NCI-H2029 (cell line): Measurements from ENCODE around the gene ANXA3.
"Not testable (repeated sequence)": the region's sequence is repeated elsewhere in the genome, so short reads cannot be mapped to it uniquely, and the experiment has no call there.

Experiments
- DNase-seq: peaks from one replicate; lab custom pipeline; 2025; lab: John Stamatoyannopoulos, UW

The ANXA3 gene, protein sequence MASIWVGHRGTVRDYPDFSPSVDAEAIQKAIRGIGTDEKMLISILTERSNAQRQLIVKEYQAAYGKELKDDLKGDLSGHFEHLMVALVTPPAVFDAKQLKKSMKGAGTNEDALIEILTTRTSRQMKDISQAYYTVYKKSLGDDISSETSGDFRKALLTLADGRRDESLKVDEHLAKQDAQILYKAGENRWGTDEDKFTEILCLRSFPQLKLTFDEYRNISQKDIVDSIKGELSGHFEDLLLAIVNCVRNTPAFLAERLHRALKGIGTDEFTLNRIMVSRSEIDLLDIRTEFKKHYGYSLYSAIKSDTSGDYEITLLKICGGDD

DNA sequence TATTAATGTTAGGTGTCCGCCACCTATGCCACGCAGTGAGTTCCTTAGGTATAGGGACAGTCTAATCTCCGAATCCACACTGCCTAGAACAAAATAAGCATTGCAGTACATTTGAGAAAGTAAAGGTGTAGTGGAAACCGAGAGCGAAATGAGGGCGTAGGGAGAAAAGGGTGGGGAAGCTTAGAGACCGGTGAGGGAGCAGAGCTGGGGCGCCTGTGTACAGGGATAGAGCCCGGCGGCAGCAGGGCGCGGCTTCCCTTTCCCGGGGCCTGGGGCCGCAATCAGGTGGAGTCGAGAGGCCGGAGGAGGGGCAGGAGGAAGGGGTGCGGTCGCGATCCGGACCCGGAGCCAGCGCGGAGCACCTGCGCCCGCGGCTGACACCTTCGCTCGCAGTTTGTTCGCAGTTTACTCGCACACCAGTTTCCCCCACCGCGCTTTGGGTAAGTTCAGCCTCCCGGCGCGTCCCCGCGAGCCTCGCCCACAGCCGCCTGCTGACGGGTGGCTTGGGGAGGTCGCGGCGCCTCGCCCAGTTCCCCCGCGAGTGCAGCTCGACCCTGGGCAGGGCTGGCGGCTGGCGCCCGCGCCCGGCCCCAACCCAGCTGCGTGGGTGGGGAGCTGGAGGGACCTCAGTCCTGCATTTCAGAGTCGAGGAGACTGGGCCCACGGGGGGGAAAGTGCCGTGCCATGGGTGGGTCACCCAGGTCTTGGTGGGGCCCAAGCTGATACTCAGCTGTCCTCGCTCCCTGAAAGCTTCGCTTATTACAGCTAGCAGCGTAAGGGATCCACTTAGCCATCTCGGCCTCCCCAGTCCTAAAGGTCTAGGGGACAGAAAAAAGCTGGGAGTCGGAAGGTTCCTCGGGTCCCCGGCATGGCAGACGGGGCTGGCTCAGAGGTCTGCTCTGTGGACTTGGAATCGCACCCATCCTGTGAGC lies at the start of gene ANXA3:
Gene ANXA3, plus strand, starts transcription at position 351 of the 932 bp plus-strand sequence. CDS start 2,704 bp downstream, outside the sequence.
- no peak for DNase-seq

DNA sequence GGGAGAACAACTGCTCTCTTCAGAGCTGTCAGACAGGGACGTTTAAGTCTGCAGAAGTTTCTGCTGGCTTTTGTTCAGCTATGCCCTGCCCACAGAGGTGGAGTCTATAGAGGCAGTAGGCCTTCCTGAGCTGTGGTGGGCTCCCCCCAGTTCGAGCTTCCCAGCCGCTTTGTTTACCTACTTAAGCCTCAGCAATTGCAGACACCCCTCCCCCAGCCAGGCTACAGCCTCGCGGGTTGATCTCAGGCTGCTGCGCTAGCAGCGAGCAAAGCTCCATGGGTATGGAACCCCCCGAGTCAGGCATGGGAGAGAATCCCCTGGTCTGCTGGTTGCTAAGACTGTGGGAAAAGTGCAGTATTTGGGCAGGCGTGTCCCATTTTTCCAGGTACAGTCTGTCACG lies 45.3 kb upstream of the ANXA3 start:
- DNase-seq = not testable (repeated sequence)

DNA sequence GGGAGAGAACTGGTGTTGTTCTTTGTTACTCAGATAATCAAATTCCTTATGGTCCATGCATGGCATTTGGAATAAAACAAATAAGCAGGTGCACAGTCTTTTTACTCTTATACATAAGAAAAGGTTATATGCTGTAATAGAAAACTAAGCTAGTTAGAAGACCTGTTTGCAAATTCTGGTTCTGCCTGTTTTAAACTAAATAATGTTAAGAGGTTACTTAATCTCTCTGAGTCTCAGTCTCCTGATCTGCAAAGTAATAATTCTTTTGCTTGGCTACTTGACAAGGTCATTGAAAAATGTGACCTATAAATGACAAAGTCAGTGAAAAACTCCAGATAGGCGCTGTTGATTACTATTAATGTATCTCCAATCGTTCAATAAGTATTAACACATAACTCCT lies 42.5 kb upstream of the ANXA3 start:
- no peak for DNase-seq

DNA sequence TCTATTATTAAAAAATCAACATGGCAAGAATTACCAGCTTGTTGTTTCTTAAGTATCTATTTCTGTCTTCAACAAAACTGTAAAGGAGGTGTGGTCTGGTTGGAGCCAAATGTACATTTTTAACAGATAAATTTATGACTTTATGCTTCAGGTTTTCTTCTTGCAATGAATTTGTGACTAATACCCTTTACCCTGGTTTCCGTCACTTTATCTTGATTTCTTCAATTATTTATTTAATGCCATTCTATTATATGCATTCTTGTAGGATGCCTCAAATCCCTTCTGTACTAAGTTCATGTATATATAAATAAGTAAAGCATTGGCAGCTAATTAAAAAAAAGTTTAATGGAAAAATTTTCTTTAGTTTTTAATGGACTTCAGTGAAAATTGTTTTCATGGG lies 41.5 kb upstream of the ANXA3 start:
- no peak for DNase-seq

DNA sequence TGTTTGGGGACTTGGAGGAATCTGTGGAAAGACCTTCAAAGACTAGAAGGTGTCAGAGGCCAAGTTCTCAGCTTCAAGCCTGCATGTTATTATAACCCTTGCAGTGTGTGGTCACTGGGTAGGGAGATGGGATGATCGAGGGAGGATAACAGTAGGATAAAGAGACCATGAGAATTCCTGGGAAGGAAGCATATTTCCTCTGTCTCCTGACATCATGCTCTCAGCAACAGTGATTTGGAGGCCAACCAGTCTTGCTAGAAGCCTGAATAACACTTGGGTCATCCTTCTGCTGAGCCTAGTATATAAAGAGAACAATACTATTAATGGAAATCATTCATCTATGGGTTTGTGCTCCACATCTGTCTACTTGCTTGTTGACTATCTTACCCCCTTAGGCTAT lies 40.9 kb upstream of the ANXA3 start:
- no peak for DNase-seq

DNA sequence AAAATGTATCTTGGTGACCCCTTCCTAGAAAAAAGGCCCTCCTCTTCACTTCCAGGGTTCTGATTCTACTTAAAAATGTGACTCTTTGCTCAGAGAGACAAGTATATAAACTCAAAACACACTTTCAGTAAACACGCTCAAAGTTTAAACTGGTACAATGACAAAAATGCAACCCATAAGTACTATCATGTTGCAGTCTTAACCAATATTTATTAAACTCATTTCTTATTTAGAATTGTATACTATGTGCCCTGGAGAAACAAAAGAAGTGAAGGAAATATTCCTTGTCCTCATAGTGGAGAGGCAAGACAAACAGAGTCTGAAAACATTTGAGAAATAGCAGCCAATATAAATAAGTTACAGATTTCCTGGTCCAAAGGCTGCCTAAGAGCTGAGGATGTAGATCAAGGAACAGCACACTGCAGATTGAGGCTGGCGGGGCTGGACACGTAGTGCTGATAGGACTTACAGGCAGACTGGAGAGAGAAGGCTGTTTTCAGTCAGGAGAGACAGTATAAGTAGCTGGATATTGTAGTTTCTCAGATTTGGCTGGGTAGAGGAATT lies 39.1 kb upstream of the ANXA3 start:
- no peak for DNase-seq

DNA sequence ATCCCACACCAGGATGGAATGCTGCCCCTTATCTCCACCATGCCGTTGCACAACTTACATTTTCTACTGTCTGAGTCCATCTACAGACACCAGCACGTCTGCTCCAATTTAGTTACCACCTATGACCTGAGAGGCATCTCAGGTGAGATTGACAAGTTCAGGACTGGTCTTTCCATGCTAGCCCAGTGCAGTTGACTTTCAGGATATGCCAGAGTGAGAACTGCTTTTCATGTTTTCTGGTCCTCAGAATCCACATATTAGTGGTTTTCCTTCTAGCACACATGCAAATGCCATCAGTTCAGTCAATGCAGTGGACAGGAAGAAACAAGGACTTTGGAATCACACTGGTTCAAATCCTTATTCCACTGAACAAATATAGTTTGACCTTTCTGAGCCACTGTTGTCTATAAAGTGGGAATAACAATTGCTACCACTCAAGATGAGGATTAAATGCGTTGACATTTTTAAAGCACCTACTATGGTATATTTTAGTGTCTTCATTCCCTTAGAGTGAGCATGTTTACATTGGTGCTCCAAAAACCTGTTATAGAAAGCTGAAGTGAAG lies 38.1 kb upstream of the ANXA3 start:
- no peak for DNase-seq

DNA sequence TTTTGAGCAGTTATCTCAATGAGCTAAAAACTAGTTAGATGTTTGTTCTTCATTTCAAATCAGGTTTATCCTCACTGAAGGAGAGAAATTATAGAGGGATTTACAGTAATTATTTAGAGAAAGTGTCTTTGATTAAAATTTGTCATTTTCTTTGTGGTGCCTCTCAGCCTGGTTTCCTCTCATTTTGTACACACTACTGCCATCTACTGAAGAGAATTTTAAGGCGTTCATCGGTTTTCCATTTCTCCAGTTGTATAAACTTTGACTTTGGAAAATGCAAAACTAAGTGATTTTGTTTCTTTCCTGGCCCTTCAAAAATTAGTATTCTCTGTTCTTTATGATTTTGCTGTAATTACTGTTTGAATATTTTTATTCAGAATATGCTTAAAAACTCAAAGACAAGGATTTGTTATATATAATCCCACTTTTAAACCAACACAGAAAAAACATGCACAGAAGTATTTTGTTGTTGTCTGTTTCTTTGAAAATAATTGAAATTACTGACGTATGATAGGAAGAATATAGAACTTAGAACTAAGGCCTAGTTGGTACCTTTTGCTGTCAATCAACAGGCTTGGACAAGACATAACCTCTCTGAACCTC lies 34.4 kb upstream of the ANXA3 start:
- no peak for DNase-seq

DNA sequence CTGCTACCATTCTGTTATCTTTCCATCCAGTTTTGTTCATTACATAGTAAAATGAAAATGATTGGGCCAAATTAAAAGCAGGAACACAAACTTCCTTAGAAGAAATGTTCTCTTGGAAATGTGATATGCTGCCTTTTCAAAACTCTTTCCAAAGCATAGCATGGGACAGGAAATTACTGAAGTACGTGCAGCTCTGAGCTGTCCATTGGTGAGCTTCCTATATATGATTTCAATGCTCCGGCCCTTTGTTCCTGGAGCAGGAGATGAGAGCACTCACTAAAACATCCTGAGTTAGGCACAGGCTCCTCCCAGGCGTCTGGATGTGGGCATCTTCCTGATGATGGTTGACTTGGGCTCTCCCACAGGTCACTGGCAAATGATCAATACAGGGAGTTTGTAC lies 33.0 kb upstream of the ANXA3 start:
- no peak for DNase-seq

DNA sequence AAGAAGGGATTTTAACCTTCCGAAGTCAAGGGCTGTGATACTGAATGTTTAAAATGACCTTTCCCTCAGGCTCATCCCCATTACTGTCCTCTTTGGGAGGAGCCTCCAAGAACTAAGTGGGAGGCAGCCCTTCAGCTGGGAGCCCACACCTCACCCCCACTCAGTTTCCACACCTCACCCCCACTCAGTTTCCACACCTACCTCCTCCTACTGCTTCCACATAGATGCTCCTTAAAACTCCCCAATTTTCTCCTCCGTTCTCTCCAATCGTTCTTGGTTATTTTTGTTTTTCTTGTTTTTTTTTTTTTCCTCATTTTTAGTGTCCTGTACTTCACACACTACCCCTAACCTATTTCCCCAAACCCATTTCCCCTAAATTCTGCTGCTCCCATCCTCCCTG lies 31.6 kb upstream of the ANXA3 start:
- no peak for DNase-seq

DNA sequence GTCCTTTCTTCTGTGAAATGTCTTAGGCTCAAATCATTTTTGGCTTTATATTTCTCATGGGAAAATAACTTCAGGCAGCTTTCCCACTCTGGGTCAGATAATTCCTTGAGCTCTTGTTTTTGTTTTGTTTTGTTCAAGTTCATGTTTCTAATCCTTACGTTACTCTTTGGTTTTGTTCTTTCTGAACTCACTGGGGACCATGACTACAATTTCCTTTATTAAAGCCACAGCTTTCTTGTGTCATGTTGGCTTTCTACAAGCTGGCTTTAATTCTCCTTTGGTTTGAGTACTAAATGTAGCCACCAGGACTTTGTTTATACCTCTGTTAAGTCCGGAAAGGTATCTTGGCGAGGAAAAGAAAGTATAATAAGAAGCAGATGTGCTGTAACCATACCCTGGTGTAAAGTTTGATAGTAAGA lies 30.8 kb upstream of the ANXA3 start:
- DNase-seq = no peak

DNA sequence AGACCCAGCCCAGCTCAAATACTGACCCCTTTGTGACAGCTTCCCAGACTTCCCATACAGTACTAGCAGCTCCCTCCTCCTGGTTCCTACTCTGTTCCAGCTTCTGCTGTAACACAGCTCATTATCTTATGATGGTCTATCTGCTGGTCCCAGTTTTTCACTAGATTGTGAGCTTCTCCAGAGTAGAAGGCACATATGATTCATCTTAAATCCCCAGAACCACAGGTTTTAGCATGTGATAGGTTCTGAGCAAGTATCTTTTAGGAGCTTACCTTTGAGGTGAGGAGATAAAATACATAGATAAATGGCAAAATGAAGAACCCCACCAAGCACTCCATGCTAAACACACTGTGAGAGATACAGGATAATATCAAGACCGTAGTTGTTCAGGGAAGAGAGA lies 27.6 kb upstream of the ANXA3 start:
- no peak for DNase-seq

DNA sequence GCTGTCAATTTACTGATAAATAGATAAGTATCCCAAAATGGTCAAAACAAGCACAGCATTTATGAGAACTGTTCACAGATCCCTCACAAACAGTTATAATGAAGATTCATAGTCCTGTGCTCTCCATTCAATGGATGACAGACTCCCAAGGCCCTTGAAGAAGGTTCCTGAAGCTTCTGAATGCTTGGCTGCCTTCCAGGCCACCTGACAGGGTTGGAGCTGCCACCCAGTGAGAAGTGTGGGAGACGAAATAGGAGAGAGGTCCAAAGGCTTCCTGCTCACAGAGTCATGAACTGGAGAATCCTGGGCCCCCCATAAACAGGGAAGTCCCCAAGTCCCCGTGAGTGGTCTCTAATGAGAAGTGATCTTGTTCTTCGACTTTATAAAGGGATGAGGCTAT lies 26.0 kb upstream of the ANXA3 start:
- no peak for DNase-seq

DNA sequence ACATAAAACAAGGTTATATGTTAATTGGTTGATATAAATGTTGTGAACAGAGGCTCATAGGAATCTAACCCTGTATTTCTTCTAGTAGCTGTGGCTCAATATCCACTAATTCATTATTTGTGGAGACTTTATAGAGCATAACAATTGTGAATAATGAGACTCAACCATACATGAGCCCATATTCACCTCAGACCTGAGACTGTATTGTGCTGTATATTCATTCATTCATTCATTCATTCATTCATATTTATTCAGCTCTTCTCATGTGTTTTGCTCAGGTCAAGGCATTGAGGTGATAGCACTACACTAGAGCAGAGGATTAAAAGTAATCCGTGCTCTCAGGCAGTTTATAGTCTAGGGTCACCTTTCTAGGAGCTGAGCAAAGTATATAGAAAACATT lies 24.5 kb upstream of the ANXA3 start:
- no peak for DNase-seq

DNA sequence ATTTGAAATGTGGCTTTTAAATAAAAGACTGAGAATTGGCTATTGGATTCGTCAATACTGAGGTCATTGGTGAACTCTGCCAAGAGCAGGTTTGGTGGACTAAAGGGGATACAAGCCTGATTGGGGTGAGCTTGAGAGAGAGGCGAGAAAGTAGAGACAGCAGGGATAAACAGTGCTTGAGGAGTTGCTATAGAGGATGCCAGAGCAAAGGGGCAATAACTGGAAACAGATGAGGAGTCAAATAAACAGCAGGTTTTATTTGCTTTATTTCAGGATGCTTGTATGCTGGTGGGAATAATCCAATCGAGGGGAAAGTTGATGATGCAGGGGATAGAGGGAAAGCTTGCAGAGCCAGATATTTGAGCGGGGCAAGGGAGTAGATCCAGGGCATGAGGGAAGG lies 24.0 kb upstream of the ANXA3 start:
- no peak for DNase-seq

DNA sequence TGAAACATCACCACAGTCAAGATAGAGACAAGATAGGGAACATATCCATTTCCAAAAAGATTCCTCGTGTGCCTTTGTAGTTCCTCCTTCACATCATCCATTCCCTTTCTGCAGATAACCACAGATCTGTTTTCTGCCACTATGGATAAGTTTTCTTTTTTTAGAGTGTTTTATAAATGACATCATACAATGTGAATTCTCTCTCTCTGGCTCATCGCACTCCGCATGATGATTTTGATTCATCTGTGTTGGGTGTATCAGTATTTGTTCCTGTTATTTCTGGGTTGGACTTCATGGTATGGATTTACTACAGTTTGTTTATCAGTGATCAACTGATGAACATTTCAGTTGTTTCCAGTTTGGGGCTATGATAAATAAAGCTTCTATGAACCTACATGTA lies 23.2 kb upstream of the ANXA3 start:
- no peak for DNase-seq

DNA sequence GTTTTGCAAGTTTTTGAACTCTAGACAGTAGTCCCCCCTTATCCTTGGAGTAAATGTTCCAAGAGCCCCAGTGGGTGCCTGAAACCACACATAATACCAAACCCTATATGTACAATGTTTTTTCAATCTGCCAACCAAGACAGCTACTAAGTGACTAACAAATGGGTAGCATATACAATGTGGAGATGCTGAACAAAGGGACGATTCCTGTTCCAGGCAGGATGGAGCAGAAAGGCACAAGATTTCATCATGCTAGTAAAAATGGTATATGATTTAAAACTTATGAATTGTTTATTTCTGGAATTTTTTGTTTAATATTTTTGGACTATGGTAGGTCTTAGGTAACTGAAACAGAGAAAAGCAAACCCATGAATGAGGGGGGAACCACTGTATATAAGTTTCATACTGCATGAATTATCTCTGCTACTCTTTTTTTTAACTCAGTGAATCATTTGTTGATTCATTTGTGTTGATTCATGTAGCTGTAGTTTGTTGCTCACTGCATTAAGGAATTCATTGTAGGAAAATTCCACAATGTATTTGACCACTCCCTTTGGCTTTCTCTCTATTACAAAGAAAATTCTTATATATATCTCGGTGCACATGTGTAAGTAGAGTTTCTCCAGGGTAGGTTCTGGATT lies 21.9 kb upstream of the ANXA3 start:
- no peak for DNase-seq

DNA sequence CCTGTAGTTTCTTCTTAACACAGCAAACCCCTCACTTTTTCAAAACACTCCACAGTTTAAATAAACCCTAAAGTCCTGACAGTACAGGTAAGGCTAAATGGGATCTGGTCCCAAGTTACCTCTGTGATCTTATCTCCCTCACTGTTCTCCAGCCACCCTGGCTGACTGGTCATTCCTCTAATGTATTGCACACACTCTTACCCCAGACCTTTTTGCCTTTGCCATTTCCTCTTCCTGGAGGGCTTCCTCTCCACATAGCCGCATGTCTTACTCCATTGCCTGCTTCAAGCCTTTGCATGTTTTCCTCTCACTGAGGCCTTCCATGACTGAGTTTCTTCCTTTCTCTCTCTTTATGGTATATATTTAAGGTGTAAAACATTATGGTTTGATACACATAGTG lies 19.5 kb upstream of the ANXA3 start:
- DNase-seq = no peak

DNA sequence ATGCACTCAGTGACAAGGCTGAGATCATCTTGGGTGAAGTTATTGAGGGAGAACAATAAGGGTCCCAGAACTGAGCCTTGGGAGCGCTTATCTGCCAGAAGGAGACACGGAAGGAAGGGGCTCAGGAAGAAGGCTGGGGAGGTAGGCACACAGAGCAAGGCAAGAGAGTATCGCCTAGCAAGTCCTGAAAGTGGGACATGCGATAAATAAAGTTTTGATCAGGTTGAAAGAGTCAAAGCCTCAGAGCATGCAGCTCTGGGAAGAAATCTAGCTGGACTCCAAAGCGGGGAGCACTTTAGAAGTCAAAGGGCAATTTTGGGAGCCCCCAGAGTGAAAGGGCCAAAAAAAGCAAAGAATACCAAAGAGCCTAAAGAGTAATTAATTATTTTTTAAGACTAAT lies 17.7 kb upstream of the ANXA3 start:
- no peak for DNase-seq

DNA sequence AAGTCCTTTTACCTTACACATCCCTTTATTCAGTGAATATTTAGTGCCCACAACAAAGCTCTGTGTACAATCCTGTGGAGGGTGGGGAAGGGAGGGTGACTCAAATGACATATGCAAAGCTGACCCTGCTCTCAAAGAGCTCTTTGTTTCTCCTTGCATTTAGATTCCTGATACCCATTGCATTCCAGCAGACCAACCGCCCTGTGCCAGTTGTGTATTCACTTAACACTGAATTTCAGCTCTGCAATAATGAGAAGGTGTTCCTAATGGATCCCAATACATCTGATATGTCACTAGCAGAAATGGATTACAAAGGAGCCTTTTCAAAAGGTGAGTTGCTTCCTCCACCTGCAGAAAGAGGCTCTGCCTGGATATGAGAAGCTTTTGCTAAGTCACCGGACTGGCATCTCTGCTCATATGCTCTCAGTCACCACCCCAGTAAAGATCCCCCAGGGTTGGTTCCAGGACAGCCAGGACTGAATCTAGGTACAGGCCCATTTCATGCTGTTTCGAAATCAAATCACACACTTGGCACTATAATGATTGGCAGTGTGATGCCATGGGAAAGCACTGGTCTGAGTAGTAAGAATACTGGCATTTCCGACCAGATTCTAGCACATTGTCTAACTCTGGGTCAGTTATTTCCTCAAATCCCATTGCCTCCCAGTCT lies 17.1 kb upstream of the ANXA3 start:
- DNase-seq = no peak

DNA sequence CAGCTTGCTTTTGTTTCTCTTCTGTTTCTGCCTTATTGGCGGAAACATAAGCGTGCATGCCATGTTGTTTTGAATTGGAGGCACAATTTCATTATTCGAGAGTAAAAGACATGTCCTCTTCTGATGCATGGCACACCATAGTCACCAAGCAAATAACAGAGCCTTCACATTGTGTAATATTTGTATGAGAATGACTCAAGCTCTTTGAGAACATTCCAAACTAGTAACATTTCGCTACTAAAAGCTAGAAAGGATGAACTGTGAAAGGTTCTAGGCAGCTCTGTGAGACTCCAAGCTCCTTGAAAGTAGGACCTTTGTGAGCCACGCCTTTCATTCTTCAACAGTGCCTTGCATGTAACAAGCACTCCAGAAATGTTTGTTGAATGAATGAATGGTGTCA lies 9.2 kb upstream of the ANXA3 start:
- no peak for DNase-seq
